Left ventricle myocardium superior (tissue), 1 donor: ENCODE data around the gene SYT2. TPM values are rescaled to one million over a fixed set of nuclear protein-coding genes. Genes with fewer than 3 reads are reported as not detected.
"Not testable (repeated sequence)": the region's sequence is repeated elsewhere in the genome, so short reads cannot be mapped to it uniquely, and the experiment has no call there.

ENCODE experiments used
- ATAC-seq: fragments of 200-7000 bp; cut with Tn5 transposase; one replicate; pipeline ENCODE4 v1.9.1; 2020; ENCODE audit warnings: mild to moderate bottlenecking, moderate library complexity
- DNase-seq: peaks from one replicate; pipeline ENCODE4 v3.0.0-alpha.2; 2020
- intact Hi-C: fragments of 100-400 bp; cut with micrococcal nuclease; formaldehyde crosslinking; loops from one replicate; pipeline ENCODE4 v1.11.0; 2022
- total RNA-seq: library from RNA; stranded (reverse); fragmentation: NEBNext Ultra II Directional; extraction: Animal tissue kit (Norgen Biotek cat#: 25700); gene quantifications from one replicate; pipeline ENCODE4 v1.2.1, GENCODE V29; 2021
- donor health status: DM: no; HTN: yes; CAD: no; lungs with severe emphysema.

SYT2 gene
- total RNA-seq, 1 donor from 2014 or later: not detected

DNA sequence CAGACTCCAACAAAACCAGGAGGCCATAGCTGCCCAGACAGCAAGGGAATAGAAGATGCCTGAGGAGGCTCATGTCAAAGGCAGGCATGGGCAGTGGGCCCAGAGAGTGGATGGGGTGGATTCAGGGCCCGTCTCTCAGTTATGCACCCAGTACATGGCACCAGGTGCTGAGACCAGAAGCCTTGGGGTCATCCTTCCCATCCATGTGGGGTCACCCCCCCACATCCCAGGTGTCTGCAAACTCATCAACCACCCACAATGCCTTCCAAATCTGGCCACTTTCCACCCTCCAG is 95.1 kb downstream of the SYT2 start:
- intact Hi-C loops, DNase-seq: not testable (repeated sequence)
- ATAC-seq: peak; percentile 38

DNA sequence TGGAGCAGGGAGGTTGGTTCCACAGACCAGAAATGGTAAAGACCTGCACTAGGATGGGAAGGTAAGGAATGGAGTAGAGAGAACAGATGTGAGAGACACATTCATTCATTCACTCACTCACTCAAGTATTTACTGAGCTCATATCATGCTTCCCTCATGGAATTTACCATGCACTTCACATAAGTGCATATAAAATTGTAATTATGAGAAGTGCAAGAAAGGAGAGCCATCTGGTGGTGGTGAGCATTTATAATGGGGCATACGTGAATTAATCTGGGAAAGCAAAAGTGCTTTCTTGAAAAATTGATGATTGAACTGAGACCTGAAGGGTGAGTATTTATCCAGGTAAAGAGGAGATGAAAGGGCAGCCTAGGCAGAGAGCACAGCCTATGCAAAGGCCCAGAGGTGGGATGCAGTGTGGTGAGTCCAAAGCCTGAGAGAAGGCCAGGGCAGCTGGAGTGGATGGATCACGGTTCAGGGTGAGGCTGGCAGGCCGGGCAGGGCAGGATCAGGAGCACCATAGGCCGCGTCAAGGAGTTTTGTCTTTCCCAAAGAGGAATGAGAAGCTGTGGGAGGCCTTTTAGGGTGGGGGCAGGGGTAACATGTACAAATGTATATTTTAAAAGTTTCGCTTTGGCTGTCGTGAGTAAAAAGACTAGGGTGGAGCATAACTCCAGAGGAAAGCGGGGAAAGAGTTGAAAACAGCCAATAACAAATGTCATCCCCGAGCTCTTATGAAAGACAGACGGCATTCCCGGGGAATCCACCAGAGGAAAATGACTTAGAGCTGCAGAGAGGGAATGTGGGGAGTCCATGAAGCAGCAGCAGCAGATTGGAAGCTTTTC is 95.7 kb downstream of the SYT2 start:
- DNase-seq, intact Hi-C loops: not testable (repeated sequence)
- ATAC-seq: peak; percentile 4

DNA sequence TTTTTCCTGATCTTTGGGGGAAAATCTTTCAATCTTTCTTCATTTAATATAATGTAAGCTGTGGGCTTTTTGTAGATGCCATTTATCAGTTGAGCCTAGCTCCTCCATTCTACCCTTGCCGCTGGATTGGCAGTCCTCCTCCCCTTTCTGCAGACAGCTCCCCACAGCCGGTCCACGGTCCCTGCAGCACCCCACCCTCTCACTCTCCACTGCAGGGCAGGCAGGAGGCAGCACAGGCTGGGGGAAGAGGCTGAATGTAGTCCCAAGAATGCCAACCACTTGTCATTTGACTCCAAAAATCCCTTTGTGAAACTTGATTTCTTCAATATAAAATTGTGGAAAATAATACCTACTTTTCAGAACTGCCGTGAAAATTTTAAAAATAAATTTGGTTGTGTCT is 96.7 kb downstream of the SYT2 start:
- intact Hi-C loops: no loop called here
- DNase-seq: no peak
- ATAC-seq: no peak

DNA sequence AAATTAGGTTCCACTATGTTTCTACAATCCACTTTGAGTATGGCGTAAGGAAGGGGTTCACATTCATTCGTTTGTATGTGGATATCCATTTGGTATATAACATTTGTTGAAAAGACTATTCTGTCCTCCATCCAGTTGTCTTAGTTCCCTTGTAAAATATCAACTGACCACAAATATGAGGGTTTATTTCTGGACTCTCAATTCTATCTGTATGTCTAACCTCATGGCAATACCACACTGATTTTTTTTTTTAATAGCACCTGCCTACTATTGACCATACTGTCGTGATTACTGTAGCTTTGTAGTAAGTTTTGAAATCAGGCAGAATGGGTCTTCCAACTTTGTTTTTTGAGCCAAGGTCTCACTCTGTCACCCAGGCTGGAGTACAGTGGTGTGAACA is 98.2 kb downstream of the SYT2 start:
- intact Hi-C loops, ATAC-seq, DNase-seq: not testable (repeated sequence)

DNA sequence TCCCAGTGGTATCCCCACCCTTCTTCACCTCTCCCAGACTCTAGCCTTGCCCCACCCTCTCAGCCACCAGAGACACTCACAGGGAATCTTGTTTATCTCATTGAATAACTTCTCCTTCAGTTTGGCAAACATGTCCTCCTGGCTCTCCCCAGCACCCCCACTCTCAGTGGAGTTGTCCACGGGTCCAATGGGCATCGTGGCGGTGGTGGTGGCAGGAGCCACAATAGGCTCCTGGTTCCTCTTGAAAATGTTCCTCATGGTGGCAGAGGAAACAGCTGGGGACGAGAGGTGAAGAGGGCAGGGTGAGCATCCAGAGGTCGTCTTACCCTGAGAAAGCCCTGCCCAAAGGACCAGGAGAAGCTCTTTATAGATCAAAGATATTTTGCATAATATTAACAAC is 104.7 kb downstream of the SYT2 start:
- DNase-seq (no peak), ATAC-seq (no peak)
- intact Hi-C loops: no loop called here

DNA sequence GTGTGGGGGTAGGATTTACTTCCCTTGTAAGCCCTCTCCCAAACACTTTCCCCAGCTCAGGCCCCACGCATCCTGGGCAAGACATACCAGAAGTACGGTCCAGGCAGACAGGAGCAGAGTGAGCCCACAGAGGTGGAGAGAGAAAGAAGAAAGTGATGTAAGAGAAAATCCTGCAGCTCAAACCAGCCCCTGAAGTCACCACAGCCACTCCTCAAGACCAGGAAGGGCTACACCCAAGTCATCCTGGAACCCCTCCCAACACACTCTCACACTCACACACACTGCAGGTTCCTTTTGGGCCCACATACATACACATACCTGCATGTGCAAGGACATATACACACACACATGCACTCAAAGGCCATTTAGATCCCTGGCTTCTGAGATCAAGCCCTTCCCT is 106.8 kb downstream of the SYT2 start:
- DNase-seq (no peak), ATAC-seq (no peak)
- intact Hi-C loops: no loop called here

DNA sequence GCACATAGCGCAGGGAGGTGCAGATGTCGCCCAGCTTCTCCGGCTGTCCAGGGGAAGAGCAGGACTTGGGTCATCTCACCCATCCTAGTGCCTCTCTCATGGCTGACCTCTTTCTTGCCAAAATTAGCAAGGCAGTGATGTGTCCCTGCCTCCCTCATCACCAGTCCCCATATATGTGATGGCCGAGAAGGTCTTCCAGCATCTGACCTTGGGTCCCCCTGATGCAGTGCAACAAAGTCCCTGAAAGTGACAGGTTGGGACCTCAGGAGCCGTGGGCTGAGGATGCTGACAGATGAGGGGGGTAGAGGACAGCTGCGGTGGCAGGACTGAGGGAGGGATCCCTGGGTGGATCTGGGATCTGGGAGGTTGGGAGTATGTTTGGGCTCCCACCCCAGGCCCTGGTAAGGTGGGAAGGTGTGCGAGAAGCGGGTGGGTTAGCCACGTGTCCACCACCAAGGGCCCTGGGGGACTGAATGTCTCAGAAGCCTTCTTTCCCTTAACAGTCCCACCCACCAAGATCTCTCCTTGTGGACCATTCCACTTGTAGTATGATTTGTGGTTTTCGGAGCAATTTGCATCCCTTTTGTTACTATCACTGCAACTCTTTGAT is 109.7 kb downstream of the SYT2 start:
- no peak for ATAC-seq
- intact Hi-C loops: no loop called here
- DNase-seq: no peak

DNA sequence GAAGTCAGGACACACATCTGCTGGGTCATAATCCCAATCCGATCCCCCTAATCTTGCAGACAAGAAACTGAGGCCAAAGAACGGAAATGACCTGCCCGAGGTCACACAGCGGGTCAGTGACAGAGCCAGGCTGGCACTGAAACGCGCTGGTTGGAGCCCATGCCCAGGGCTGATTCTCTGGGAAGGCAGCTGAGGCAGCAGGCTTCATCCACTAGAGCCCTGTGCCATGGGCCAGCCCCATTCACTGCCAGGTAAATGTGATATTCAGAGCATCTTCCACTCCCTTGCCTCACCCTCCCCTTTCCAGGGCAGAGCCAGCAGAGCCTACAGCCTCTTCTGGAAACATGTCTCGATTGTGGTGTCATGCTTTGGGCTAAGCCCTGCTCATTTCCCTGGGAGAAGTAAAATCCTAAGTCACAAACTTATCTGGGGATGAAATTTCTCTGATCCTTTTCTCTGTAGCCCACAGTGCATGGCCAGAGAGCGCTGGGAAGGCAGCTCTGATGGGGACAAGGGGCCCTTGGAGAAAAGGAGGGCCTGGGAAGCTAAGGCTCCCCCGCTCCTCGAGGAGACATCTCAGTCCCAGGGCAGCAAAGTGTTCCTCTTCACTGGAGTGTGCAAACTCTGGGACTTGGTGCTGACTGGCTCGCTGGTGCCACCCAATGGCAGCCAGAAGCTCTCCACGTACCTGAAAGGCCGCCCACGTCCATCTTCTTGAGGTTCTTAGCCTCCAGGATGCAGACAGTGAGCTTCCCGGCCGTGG is 110.4 kb downstream of the SYT2 start:
- peak; percentile 82 for ATAC-seq
- peak; percentile 65 for DNase-seq
- intact Hi-C loops: no loop called here

DNA sequence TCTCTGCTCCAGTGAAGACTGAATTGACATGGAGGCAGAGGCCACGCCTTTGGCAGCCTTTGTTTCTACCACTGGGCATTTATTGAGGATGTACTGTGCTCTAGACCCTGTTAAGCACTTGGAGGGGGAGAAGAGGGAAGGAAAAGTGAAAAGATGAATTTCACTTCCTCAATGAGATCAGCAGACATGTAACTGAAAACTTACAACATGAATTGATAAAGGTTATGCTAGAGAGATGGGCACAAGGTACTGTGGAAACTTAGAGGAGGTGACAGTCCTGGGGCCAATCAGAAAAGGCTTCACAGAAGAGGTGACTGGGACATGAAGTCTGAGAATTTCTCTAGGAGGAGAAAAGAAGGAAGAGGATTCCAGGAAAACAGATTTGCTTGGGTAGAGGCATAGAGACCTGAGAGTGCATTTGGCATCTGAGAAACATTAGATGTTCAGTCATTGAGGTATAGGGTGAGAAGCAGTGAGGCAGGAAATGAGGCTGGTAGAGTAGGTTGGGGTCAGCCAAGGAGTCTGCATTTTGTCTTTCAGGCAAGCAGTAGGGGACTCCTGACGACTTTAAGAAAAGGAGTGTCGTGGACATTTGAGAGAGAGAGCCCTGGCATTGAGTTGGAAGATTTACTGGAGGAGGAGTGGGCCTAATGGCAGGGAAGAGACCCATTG is 113.0 kb downstream of the SYT2 start:
- intact Hi-C loops: no loop called here
- no peak for ATAC-seq
- no peak for DNase-seq

DNA sequence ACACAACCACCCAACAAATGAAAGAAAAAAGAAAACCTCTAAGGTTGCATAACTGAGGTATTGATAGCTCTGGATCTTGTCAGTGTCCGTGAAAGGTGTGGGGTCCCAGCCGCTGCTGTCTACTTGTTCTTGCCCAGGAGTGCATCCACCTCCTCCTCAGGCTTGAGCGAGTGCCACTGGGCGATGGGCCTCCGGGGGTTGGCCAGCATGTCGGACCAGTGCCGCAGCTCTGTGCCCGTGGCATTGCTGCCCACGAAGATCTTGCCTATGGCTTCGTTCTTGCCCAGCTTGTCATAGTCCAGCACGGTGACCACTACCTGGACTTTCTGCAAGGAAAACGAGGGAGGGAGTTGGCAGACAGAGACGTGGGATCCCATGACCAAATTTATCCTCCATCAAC is 113.6 kb downstream of the SYT2 start:
- DNase-seq: no peak
- no peak for ATAC-seq
- intact Hi-C loops: no loop called here

DNA sequence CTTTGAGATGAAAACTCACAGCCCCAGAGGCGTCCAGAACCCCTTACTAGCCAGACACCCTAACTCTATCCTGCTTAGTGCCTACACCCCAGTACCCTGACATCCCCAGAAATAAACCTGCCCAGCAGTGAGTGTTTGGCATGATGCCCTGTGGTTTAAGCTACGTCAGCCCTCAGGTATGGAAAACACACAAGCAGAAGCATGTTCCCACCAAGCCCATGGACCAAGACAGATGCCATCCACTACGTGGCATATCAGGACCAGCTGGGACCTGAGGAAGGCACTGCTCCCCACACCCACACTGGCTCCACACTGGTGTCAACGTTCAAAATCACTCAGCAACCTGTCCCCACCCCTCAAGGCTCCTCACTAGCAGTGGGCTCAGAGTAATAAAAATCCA is 116.4 kb downstream of the SYT2 start:
- no peak for DNase-seq
- ATAC-seq: no peak
- intact Hi-C loops: no loop called here

DNA sequence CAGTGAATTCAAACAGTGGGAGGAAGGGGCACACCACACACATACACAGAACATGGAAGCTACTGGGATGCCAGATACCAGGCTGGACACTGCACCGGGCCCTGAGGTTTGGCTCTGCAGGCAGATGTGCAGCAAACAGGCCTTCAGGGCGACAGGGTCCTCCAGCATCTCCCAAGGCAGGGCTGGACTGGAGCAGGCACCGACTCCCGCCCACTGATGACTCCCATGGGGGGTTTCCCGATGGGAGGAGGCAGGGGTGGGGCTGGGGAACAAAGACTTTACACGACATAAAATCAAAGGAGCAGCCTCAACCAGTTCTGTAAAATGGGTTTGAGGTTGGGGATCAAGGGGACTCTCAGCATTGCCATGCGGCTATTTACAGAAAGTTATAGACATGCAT is 118.1 kb downstream of the SYT2 start:
- intact Hi-C loops: no loop called here
- ATAC-seq (no peak), DNase-seq (no peak)

DNA sequence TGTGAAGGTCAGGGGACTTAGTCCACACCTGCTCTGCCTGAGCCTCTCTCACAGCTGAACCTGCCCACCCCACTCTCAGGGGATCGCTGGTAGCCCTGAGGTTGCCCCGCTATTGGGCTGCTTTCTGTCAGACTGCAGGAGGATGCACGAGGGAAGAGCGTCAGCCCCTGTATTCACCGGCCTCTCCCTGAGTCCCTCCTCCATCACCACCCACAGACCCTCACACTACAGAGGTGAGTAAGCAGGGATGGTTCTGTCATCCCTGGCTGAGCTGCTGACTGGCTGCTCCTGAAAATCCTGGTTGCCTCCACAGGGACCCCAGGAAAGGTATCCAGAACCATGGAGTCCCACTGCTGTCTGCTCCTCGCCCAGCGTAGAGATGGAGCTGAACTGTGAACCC is 118.7 kb downstream of the SYT2 start:
- intact Hi-C loops: no loop called here
- DNase-seq (no peak), ATAC-seq (no peak)

DNA sequence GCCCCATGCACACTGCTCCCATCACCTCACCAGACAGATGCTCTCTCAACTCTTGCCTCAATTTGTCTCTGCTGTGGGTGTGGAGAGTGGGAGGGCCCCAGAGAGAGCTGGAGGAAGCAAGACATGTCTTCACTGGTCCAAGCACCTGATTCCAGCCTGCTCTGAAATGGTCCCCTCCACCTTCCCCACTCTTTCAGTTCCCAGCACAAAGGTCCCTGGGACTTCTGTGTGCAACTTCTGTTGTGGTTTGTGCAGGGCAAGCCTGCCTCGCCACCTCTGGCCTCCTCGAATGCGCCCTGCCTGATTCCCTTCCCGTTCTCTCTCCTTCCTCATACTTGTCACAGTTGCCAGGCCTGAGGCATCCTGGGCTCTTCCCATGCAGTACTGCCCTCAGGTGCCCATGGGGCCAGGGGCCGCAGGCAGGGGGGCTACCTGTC is 119.3 kb downstream of the SYT2 start:
- ATAC-seq (no peak), DNase-seq (no peak)
- intact Hi-C loops: no loop called here

DNA sequence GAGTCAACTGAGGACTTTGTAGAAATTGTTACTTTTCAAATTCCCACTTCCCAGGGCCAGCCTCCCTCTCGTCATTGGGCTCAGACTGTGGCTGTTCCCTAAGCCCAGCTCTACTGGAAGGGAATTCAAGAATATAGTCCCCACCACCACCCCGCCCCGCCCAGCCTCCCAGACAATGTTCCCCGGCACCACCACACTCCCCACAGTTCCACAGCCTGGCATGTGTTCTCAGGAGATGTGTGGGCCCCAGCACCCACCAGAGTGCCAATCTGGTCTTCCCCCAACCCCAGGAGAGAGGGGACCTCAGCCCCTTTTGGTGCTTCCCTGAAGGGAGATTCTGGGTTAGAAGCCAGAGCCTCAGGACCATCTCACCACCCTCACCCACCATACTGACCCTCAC is 120.1 kb downstream of the SYT2 start:
- ATAC-seq (peak; percentile 4), DNase-seq (no peak)
- intact Hi-C loops: no loop called here

DNA sequence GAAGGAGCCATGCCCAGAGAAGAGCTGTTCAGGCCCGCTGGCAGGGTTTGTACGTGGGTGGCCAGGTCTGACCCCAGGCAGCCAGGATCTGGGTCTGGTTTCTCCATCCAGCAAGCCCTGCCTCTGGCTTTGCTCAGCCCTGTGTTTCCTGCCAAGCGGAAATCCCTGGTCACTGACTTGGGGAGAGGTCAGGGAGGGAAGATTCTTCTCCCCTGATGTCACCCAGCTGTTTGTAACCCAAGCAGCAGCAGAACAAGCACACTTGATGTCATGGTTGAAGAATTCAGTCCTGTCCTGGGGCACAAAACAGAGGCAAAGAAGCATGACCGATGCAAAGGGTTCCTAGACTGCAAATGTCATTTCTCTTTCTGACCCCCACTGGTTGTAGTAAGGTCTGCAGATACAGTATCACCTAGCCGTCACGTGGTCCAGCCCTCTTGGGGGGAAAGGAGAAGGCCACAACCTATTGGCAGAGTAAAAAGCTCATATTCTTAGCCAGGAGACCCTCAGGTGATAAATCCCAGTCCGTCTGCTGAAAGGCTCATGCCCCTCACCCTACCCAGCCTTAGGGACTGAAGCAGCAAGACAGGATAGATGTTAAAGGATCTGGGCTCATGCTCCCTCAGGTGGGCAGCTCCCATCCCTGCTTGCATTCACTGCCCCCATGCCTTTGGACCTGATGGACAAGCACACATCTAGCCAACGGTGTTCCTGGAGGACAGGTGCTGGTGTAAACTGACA is 120.9 kb downstream of the SYT2 start:
- intact Hi-C loops: no loop called here
- DNase-seq: peak; percentile 88
- peak; percentile 86 for ATAC-seq

DNA sequence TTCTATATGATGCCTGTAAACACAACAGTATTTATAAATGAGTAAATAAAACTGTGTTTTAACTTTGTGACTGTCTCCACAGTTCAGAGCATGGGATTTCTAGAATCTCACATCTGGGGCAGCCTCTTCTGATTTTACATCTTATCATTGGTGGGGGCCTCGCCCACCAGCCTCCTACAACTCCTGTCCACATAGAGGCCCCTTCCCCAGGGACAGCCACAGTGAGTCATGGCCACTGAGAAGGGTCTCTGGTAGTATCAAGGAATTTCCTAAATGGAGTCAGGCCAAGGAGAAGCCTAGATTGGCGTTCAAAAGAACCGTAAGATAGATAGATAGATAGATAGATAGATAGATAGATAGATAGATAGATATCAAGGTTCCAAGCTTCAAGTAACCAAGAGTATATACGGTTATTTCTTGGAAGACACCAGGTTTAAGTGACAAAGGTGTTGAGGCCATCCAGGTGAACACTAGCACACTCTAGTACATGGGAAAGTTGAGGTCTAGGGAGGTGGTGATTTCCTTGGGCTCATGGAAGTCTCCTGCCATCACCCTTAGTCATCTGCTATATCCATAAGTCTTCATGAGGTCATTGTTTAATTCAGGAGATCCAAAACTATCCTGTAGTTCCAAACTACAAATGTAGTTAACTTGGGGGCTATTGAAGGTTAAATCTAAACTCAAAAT is 121.6 kb downstream of the SYT2 start:
- intact Hi-C loops: no loop called here
- no peak for DNase-seq
- peak; percentile 31 for ATAC-seq

DNA sequence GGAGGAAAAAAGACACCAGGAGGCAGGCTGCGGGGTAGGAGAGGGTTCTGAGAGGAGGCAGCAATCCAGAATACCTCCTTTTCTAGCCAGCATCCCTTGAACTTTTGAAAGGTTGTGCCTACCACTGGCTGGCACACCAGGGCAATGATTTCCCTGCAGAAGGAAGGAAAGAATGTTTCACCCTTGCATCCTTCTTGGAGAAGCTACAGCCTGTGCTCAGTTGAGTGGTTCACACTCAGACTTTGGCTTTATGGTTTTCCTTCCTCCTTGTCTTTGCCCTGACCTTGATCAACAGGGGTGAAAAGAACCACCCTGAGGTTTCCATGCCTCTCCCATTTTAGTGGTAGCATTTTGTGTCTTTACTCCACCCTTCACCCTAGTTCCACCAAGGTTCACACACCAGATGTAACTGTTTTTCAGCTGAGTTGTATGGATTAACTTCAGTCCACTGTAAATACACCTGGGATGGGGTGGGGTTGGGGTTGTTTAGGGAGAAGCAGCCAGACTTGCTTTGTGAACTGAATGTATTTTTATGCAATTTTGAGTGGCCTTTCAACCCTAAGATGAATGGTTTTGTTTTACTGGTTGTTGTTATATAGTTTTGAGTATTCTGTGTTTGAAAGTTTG is 122.3 kb downstream of the SYT2 start:
- no peak for DNase-seq
- ATAC-seq: no peak
- intact Hi-C loops: no loop called here
